Right cardiac atrium (tissue), 5 donors: Measurements from ENCODE around the gene HPGDS. TPM values are rescaled to one million over a fixed set of nuclear protein-coding genes. Genes with fewer than 3 reads are reported as not detected.
"Not testable (repeated sequence)": the region's sequence is repeated elsewhere in the genome, so short reads cannot be mapped to it uniquely, and the experiment has no call there.

Experiments used
- ATAC-seq, 2 donors: fragments of 200-7000 bp; cut with Tn5 transposase; one replicate each; pipeline versions ENCODE4 v1.8.0 to v1.9.1; 2020; ENCODE audit warnings: moderate library complexity in 2 of 2, mild to moderate bottlenecking in 1 of 2
- DNase-seq, 3 donors: peaks; one replicate each; pipeline ENCODE4 v3.0.0-alpha.2; 2020
- H3K27ac ChIP-seq: one replicate; pipeline ENCODE4 v1.5.1; 2013; ENCODE audit warnings: mild to moderate bottlenecking, low read length, control low read depth, moderate library complexity
- H3K27me3 ChIP-seq: one replicate; pipeline ENCODE4 v1.6.1; 2013; ENCODE audit not compliant: control insufficient read depth, insufficient read depth
- H3K4me1 ChIP-seq: one replicate; pipeline ENCODE4 v1.6.1; 2013; ENCODE audit warnings: low read length; ENCODE audit not compliant: control insufficient read depth, insufficient read depth
- H3K4me3 ChIP-seq: one replicate; pipeline ENCODE4 v1.5.1; 2013; ENCODE audit warnings: low read length, control low read depth
- H3K9me3 ChIP-seq: one replicate; pipeline ENCODE4 v1.6.1; 2013; ENCODE audit warnings: low read length; ENCODE audit not compliant: control insufficient read depth
- WGBS: extraction: QIAGEN DNeasy Blood & Tissue Kit; methylation state at CpG from one replicate; pipeline ENCODE4 v1.1.7; 2013; 5-methylcytosine and 5-hydroxymethylcytosine counted together
- intact Hi-C, 4 donors: fragments of 100-400 bp; cut with DNase I; formaldehyde crosslinking; loops; one replicate each; pipeline versions ENCODE4 v1.11.0 to v1.14.0; 2022 to 2023
- polyA plus RNA-seq: library from polyadenylated mRNA; stranded (reverse); fragments of 200-250 nt; gene quantifications from one replicate; pipeline ENCODE4 v1.2.3, GENCODE V29; 2013
- total RNA-seq, 4 donors: library from RNA; stranded (reverse); fragmentation: NEBNext Ultra II Directional; extraction: Animal tissue kit (Norgen Biotek cat#: 25700); gene quantifications; one replicate each; pipeline ENCODE4 v1.2.1, GENCODE V29; 2021
- donor health status: healthy with polysubstance abuse.
- donor health status: DM: no; HTN: yes; CAD: no.
- donor health status: DM: no; HTN: no; CAD: no.
- donor health status: DM: no; HTN: yes; CAD: no; lungs with severe emphysema.
- donor health status: DM: yes; HTN: yes; CAD: no.

Gene HPGDS
- total and polyA plus RNA-seq, 5 donors = 0.48 to 4.7 (median 2.0) TPM

DNA sequence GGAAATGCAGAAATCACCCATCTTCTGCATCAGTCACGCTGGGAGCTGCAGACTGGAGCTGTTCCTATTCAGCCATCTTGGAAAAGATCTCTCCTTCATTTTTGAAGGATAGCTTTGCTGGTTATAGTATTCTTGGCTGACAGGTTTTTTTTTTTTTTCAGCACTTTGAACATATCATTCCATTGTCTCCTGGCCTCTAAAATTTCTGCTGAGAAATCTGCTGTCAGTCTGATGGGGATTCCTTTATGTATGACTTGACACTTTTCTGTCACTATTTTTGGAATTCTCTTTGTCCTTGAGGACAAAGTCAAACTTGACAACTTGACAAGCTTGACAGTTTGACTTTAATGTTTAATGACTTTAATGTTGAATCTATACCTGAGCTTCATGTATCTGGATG, 16.8 kb downstream of the HPGDS start:
- DNase-seq (no peak), ATAC-seq (no peak)
- H3K4me1 ChIP-seq = no peaks in the 10 kb centered on the region
- intact Hi-C loops = no loop called here
- no peak overlapping the region for H3K27ac ChIP-seq
- H3K4me3 ChIP-seq = no peak overlapping the region
- H3K9me3 ChIP-seq = no peaks in the 10 kb centered on the region
- 84% methylated on average over 1 of the region's 1 CpG for WGBS
- no peaks in the 10 kb centered on the region for H3K27me3 ChIP-seq

DNA sequence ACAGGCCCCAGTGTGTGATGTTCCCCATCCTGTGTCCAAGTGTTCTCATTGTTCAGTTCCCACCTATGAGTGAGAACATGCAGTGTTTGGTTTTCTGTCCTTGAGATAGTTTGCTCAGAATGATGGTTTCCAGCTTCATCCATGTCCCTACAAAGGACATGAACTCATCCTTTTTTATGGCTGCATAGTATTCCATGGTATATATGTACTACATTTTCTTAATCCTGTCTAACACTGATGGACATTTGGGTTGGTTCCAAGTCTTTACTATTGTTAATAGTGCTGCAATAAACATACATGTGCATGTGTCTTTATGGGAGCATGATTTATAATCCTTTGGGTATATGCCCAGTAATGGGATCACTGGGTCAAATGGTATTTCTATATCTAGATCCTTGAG, 22.7 kb downstream of the HPGDS start:
- ATAC-seq, H3K4me1 ChIP-seq, DNase-seq, intact Hi-C loops, H3K27me3 ChIP-seq, H3K27ac ChIP-seq, H3K9me3 ChIP-seq, H3K4me3 ChIP-seq: not testable (repeated sequence)

DNA sequence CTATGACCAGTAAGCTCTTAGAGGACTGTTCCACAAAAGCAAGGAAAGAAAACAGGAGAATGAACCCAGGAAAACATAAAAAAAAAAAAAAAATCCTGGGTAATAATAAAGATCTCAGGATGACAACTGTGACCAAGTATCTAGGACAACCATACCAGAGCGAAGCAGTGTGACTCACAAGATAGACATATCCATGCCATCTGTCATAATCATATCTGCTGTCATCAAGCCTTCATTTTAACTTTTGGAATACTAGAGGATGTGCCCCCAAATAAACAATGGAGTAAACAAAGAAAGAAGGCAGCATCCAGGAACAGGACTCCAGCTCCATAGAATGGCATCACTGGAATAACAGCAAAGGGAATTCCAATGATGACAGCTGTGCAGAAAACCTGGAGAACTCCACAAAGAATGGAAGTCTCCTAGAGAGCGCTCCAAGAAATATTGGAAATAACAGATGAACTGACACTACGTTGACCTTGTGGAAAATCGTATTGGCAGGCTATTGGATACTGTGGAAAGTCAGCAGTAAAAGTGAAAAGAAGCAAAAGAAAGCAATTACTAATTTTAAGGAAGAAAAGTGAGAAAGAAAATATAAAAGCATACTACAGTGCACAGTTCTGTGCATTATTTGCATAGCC, 35.3 kb downstream of the HPGDS start:
- Histone ChIP-seq H3K4me3 (no peak overlapping the region), H3K4me1 (no peaks in the 10 kb centered on the region), H3K9me3 (no peaks in the 10 kb centered on the region), H3K27ac (no peak overlapping the region), H3K27me3 (no peaks in the 10 kb centered on the region)
- intact Hi-C loops = loop anchor here in 1 of 4 donors (10.0 kb wide), 1 partner anchor 87 kb away; no protein-coding TSS in a partner anchor
- ATAC-seq (no peak), DNase-seq (no peak)
- WGBS = 84% methylated on average over 4 of the region's 4 CpGs

DNA sequence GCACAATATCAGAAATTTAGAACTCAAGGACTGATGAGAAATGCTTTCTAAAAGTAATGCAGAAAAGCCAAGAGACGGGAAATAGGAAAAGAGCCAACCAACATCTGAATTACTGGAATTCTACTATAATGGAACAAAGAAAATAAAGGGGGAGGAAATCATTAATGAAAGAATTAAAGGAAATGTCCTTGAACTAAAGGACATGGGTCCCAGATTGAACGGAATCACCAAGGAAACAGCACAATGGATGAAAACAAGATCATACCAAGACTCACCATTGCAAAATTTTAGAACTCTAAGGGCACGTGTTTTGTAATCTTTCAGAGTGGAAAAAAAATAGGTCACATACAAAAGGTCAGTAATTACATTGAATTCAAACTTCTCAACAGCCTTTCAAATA, 35.9 kb downstream of the HPGDS start:
- no peak for DNase-seq
- peak in 1 of 2 donors; percentile 42 for ATAC-seq
- Histone ChIP-seq H3K27me3 (no peaks in the 10 kb centered on the region), H3K27ac (no peak overlapping the region), H3K4me1 (no peaks in the 10 kb centered on the region), H3K9me3 (no peaks in the 10 kb centered on the region), H3K4me3 (no peak overlapping the region)
- WGBS = 47% methylated on average over 3 of the region's 3 CpGs
- intact Hi-C loops = loop anchor here in 1 of 4 donors (10.0 kb wide), 1 partner anchor 88 kb away; no protein-coding TSS in a partner anchor

DNA sequence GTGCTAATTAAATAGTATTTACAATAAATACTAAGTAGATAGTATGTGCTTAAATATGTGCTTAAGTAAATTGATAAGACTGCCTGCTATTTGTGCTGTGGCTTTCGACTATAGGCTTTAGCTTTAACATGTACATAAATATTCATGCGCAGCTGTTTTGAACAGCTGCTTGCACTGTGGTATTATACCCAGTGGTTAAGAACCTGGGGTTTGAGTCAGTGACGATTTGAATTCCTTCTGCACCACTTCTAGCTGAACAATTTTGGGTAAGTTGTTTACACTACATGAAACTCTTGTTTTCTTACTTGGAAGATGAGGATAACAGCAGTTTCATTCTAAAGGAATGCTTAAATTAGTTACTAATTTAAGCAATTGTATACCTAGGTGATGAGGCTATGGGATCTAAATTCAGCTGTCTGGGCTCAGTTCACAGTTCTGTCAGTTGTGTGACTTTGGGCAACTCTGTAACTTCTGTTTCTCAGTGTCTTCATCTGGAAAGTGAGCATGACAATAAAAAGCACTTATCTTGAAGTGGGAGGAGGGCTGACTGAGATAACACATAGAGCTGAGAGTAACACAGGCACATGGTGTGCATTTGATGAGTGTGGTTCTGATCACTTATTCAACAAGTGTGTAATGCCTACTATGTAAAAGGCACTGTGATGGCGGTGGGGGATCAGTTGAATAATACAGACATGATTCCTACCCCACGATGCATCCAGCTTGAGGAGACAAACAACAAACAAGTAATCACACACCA, 37.0 kb downstream of the HPGDS start:
- intact Hi-C loops = loop anchor here in 1 of 4 donors (10.0 kb wide), 1 partner anchor 89 kb away; no protein-coding TSS in a partner anchor
- ATAC-seq (peak; percentile 31 to 47), DNase-seq (no peak)
- no peaks in the 10 kb centered on the region for H3K4me1 ChIP-seq
- no peaks in the 10 kb centered on the region for H3K27me3 ChIP-seq
- H3K4me3 ChIP-seq = no peak overlapping the region
- no peaks in the 10 kb centered on the region for H3K9me3 ChIP-seq
- WGBS = 81% methylated on average over 5 of the region's 5 CpGs
- no peak overlapping the region for H3K27ac ChIP-seq

DNA sequence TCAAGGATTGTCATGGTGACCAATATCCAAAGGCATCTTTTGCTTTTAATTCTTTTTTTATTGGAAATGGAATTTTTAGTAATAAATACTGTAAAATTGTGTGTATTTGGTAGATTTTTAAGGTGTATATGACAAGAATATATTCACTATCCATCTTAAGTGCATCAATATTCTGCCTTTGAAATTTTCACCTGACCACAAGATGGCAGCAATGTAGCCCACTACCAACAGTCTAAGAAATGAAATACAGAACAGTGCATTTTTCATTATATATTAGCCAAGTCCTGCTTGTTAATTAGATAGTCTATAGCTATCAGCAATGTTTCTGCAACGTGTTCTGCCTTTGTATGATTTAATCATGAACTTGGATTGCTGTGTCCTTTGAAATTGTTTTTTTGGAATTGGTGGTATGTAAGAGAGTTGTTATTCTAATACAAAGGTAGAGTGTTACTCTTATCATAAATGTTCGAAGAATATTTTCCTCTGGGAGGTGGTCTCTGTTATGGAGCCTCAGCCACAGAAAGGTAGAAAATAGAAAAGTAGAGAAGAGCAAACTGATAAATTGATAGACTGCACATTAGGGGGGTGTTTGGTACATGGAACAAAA, 38.2 kb downstream of the HPGDS start:
- H3K9me3 ChIP-seq = no peaks in the 10 kb centered on the region
- no peaks in the 10 kb centered on the region for H3K4me1 ChIP-seq
- ATAC-seq (no peak), DNase-seq (no peak)
- no peak overlapping the region for H3K27ac ChIP-seq
- no peak overlapping the region for H3K4me3 ChIP-seq
- H3K27me3 ChIP-seq = no peaks in the 10 kb centered on the region
- intact Hi-C loops = loop anchor here in 1 of 4 donors (10.0 kb wide), 1 partner anchor 90 kb away; no protein-coding TSS in a partner anchor
- WGBS = 37% methylated on average over 2 of the region's 2 CpGs

DNA sequence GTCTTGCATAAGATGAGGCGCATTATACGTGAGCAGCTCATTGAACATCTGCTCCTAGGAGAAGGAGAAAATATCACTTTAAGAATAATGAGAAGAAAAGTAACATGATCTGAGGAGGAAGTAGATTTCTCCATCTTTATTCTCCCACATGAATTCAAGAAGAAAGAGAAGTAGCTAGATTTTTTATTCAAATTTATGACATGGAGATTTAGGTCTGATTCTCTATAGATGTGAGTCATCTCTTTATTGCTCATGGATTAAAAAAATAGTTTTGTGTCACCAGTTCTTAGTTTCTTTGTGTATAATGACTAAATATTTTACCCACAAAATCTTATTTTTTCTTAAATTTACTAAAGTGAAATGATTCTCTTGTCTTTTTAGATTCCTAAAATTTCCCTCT, 40.4 kb downstream of the HPGDS start:
- intact Hi-C loops = loop anchor here in 1 of 4 donors (10.0 kb wide), 1 partner anchor 93 kb away; no protein-coding TSS in a partner anchor
- no peak overlapping the region for H3K4me3 ChIP-seq
- H3K4me1 ChIP-seq = no peaks in the 10 kb centered on the region
- no peak overlapping the region for H3K27ac ChIP-seq
- WGBS = 91% methylated on average over 2 of the region's 2 CpGs
- no peaks in the 10 kb centered on the region for H3K27me3 ChIP-seq
- H3K9me3 ChIP-seq = no peaks in the 10 kb centered on the region
- no peak for DNase-seq
- ATAC-seq = no peak

DNA sequence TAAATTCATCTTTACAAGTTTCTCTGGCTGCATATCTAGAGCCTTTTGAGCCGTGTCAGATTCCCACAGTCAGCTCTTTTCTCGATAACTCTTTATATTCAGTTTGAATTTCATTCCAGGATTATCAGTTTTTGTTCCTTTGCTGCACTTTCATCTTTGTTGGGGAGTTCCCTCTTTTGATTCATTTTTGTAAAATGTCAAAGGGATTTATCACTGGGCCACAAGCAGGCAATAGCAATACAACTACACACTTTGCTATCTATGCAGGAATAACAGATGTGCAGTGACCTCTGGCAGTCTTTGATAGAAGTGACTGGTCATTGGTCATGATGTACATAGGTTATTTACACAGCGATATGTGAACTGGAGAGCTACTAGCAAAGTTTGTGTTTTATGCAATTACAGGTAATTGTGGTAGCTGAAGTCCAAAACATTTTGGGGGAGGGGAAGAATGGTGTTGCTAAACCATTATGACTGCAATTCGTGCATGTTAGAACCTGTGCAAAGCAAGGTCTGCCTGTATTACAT, 43.8 kb downstream of the HPGDS start:
- ATAC-seq (no peak), DNase-seq (no peak)
- H3K27me3 ChIP-seq = no peaks in the 10 kb centered on the region
- intact Hi-C loops = no loop called here
- H3K27ac ChIP-seq = no peak overlapping the region
- no peaks in the 10 kb centered on the region for H3K9me3 ChIP-seq
- WGBS = 59% methylated on average over 4 of the region's 4 CpGs
- H3K4me3 ChIP-seq = no peak overlapping the region
- no peaks in the 10 kb centered on the region for H3K4me1 ChIP-seq

DNA sequence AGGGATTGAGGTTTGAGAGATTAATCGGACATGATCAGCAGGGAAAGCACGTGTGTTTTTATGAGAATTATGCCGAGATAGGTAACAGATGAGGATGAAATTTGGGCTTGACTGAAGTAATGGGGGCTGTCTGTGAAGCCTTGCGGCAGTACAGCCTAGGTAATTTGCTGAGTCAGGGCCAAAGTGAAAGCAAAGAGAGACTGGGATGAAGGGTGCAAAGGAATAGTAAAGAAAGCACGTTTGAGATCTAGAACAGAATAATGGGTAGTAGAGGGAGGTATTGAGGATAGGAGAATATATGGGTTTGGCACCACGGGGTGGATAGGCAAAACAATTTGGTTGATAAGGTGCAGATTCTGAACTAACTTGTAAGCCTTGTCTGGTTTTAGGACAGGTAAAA, 47.2 kb downstream of the HPGDS start:
- H3K9me3 ChIP-seq, intact Hi-C loops, H3K4me1 ChIP-seq, H3K27ac ChIP-seq, H3K27me3 ChIP-seq, ATAC-seq, H3K4me3 ChIP-seq, DNase-seq: not testable (repeated sequence)
- 89% methylated on average over 6 of the region's 6 CpGs for WGBS

DNA sequence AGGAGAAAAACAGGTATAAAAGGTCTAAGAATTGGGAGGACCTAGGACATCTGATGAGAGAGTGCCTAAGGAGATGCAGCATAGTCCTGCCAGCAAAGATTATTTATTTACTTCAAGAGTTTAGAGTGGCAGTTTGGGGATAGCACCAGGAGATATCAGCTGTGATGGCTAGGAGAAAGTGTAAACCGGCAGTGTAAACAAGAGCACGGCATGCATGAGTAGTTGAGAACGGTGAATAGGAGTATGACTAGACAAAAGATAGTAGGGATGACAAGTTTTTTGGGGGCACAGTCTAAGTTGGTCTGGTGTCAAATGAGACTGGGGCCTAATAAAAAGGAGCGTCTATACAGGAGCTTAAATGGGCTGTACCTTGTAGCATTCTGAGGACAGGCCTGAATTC, 48.7 kb downstream of the HPGDS start:
- H3K9me3 ChIP-seq, H3K27ac ChIP-seq, H3K4me3 ChIP-seq, intact Hi-C loops, ATAC-seq, H3K27me3 ChIP-seq, H3K4me1 ChIP-seq, DNase-seq: not testable (repeated sequence)
- 87% methylated on average over 4 of the region's 4 CpGs for WGBS

DNA sequence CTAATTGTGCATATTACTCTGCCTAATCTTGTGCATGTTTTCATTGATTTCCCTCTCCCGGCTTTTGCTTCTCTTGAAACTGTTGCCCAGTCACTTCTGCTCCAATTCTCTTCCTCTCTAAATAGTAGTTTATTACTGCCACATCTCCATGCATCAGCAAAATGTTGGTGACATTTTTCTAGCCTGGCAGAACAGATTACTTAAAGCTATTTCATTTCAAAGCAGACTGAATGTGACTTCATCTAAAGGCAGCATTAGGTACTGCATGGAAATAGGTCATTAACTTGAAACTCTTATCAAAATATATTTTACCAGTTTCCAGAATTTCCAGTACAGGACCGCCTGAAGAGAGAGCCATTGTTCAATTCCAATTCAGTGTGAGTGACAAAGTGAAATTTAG, 52.4 kb downstream of the HPGDS start:
- no peak for DNase-seq
- WGBS = 84% methylated on average over 2 of the region's 2 CpGs
- intact Hi-C loops = no loop called here

More for the DNA sequence above, 52.4 kb downstream of the HPGDS start:
- ATAC-seq = no peak
- H3K9me3 ChIP-seq = no peaks in the 10 kb centered on the region
- H3K4me1 ChIP-seq = no peaks in the 10 kb centered on the region
- H3K27ac ChIP-seq = no peak overlapping the region
- no peaks in the 10 kb centered on the region for H3K27me3 ChIP-seq
- H3K4me3 ChIP-seq = no peak overlapping the region
